GM12878 (cell line): Measurements from ENCODE around the gene PITX1. TPM values are rescaled to one million over a fixed set of nuclear protein-coding genes. Genes with fewer than 3 reads are reported as not detected.

ENCODE experiments used
- ATAC-seq: fragments of 200-7000 bp; cut with Tn5 transposase; 3 replicates; pipeline ENCODE4 v1.9.1; 2020; ENCODE audit warnings: mild to moderate bottlenecking, moderate library complexity
- BruUV-seq: library from RNA; stranded (reverse); fragments of 400-500 nt; replicated peaks from 2 replicates; lab custom pipeline; 2021; lab: Mats Ljungman, UMichigan
- CTCF ChIA-PET: fragments of 300-600 bp; sonication (Branson Sonifier 250); formaldehyde crosslinking; extraction: SDS; loops from one replicate; lab custom pipeline; 2021; ENCODE audit warnings: inconsistent platforms; lab: Yijun Ruan, JAX
- POLR2A ChIA-PET: fragments of 350-600 bp; formaldehyde crosslinking; extraction: SDS; loops from one replicate; lab custom pipeline; 2021; ENCODE audit warnings: inconsistent platforms; lab: Charles Lee
- RAD21 ChIA-PET: fragments of 300-600 bp; sonication (Branson Sonifier 250); formaldehyde crosslinking; loops from one replicate; lab custom pipeline; 2023; ENCODE audit warnings: antibody characterized with exemption; ENCODE audit not compliant: unreplicated experiment; lab: Charles Lee
- SMC1A ChIA-PET: fragments of 300-600 bp; sonication (Branson Sonifier 250); formaldehyde crosslinking; loops from one replicate; lab custom pipeline; 2023; ENCODE audit not compliant: unreplicated experiment, uncharacterized antibody; lab: Charles Lee
- DNase-seq: peaks from one replicate; pipeline ENCODE4 v3.0.0-alpha.2; 2011; ENCODE audit warnings: low read depth, low spot score
- FAIRE-seq: peaks from 3 replicates; lab custom pipeline; 2011; peaks lifted over from hg19 to GRCh38; lab: Jason Lieb, UNC
- H2AFZ ChIP-seq: 2 replicates; pipeline ENCODE4 v1.6.0; 2011; ENCODE audit warnings: low read depth, low read length, control low read depth; ENCODE audit not compliant: control insufficient read depth
- H3K27ac ChIP-seq: 2 replicates; pipeline ENCODE4 v1.5.1; 2011; ENCODE audit warnings: control low read depth; ENCODE audit not compliant: control insufficient read depth, insufficient read depth
- H3K27me3 ChIP-seq, 2 experiments: replicated peaks in 1 of 2; 2 replicates each; pipeline versions ENCODE4 v1.6.0 to v1.6.1; 2011; ENCODE audit warnings: low read length in 1 of 2; ENCODE audit not compliant: control insufficient read depth in 2 of 2, insufficient read depth in 2 of 2
- H3K36me3 ChIP-seq, 2 experiments: 2 replicates each; pipeline ENCODE4 v1.5.1; 2011; ENCODE audit warnings: low read length in 1 of 2; ENCODE audit not compliant: control insufficient read depth in 2 of 2, insufficient read depth in 2 of 2
- H3K4me1 ChIP-seq: 2 replicates; pipeline ENCODE4 v1.6.1; 2011; ENCODE audit warnings: mild to moderate bottlenecking, low read length, moderate library complexity, mixed read lengths; ENCODE audit not compliant: control insufficient read depth, insufficient read depth
- H3K4me2 ChIP-seq: 2 replicates; pipeline ENCODE4 v1.6.0; 2011; ENCODE audit warnings: control low read depth; ENCODE audit not compliant: control insufficient read depth, insufficient read depth
- H3K4me3 ChIP-seq: fragments of 200-600 bp; sonication (generic); 2 replicates; pipeline ENCODE4 v1.5.1; 2016
- H3K79me2 ChIP-seq: 2 replicates; pipeline ENCODE4 v1.6.0; 2011; ENCODE audit warnings: low read length; ENCODE audit not compliant: control insufficient read depth, insufficient read depth
- H3K9ac ChIP-seq: 2 replicates; pipeline ENCODE4 v1.8.0; 2011; ENCODE audit warnings: low read length, control low read depth, mixed read lengths; ENCODE audit not compliant: control insufficient read depth, insufficient read depth
- H3K9me3 ChIP-seq: replicated peaks from 3 replicates; pipeline ENCODE4 v1.5.1; 2011; ENCODE audit warnings: mild to moderate bottlenecking, low read length; ENCODE audit not compliant: control insufficient read depth, insufficient read depth
- H4K20me1 ChIP-seq: 2 replicates; pipeline ENCODE4 v1.6.0; 2011; ENCODE audit not compliant: control insufficient read depth, insufficient read depth
- ATF7 ChIP-seq: fragments of 450-650 bp; IDR thresholded peaks from 2 replicates; pipeline ENCODE4 v1.6.1; 2016; ENCODE audit warnings: low read depth, mild to moderate bottlenecking
- BACH1 ChIP-seq: fragments of 450-650 bp; IDR thresholded peaks from 2 replicates; pipeline ENCODE4 v1.6.1; 2017; ENCODE audit warnings: mild to moderate bottlenecking, borderline replicate concordance
- BCL3 ChIP-seq: IDR thresholded peaks from 2 replicates; pipeline ENCODE4 v1.6.1; 2011; ENCODE audit warnings: borderline replicate concordance, low read depth, mild to moderate bottlenecking, moderate library complexity, low read length; ENCODE audit not compliant: insufficient read depth, poor library complexity, severe bottlenecking
- CEBPZ ChIP-seq: fragments of 150-350 bp; IDR thresholded peaks from 2 replicates; pipeline ENCODE4 v1.6.1; 2016; ENCODE audit warnings: low read depth, low read length
- ETV6 ChIP-seq, 2 experiments: fragments of 450-650 bp in 1 of 2; IDR thresholded peaks in 1 of 2; conservative IDR thresholded peaks in 1 of 2; 2 replicates each; pipeline ENCODE4 v1.6.1; 2014; ENCODE audit warnings: antibody characterized with exemption in 1 of 2, borderline replicate concordance in 1 of 2, low read depth in 1 of 2, mild to moderate bottlenecking in 1 of 2, moderate library complexity in 1 of 2
- HDGF ChIP-seq: fragments of 450-650 bp; IDR thresholded peaks from 2 replicates; pipeline ENCODE4 v1.6.1; 2016; ENCODE audit warnings: antibody characterized with exemption
- RAD51 ChIP-seq: fragments of 450-650 bp; IDR thresholded peaks from 2 replicates; pipeline ENCODE4 v1.6.1; 2016; ENCODE audit warnings: moderate library complexity, mild to moderate bottlenecking, inconsistent platforms
- RELB ChIP-seq: fragments of 450-650 bp; IDR thresholded peaks from 2 replicates; pipeline ENCODE4 v1.6.1; 2017; ENCODE audit warnings: low read depth, mild to moderate bottlenecking, moderate library complexity
- SPI1 ChIP-seq: IDR thresholded peaks from 2 replicates; pipeline ENCODE4 v1.6.1; 2011; ENCODE audit warnings: low read depth, mild to moderate bottlenecking, low read length, moderate library complexity, borderline replicate concordance; ENCODE audit not compliant: insufficient read depth
- SREBF2 ChIP-seq: IDR thresholded peaks from 2 replicates; pipeline ENCODE4 v1.6.1; 2012; ENCODE audit warnings: mild to moderate bottlenecking, low read length
- STAT1 ChIP-seq: fragments of 450-650 bp; conservative IDR thresholded peaks from 2 replicates; pipeline ENCODE4 v1.6.1; 2014; ENCODE audit warnings: antibody characterized with exemption, mild to moderate bottlenecking
- SUPT20H ChIP-seq: IDR thresholded peaks from 2 replicates; pipeline ENCODE4 v1.6.1; 2011; ENCODE audit warnings: low read depth, mild to moderate bottlenecking, low read length, moderate library complexity, borderline replicate concordance; ENCODE audit not compliant: control insufficient read depth
- ZBED1 ChIP-seq: IDR thresholded peaks from 2 replicates; pipeline ENCODE4 v1.6.1; 2016; ENCODE audit warnings: borderline replicate concordance
- ZSCAN29 ChIP-seq: fragments of 450-650 bp; IDR thresholded peaks from 2 replicates; pipeline ENCODE4 v1.6.1; 2017; ENCODE audit warnings: mild to moderate bottlenecking, moderate library complexity
- WGBS: methylation state at CpG from one replicate; pipeline ENCODE4 v1.1.6; 2016; ENCODE audit warnings: low lambda C conversion rate; ENCODE audit not compliant: insufficient replicate concordance, insufficient coverage; ENCODE audit errors: missing lambda C conversion rate; 5-methylcytosine and 5-hydroxymethylcytosine counted together
- in situ Hi-C: fragments of 300-500 bp; cut with MboI; formaldehyde crosslinking; loops from 9 replicates; pipeline ENCODE4 v1.14.3; 2018; ENCODE audit warnings: mixed read lengths
- intact Hi-C: fragments of 100-400 bp; cut with micrococcal nuclease; formaldehyde crosslinking; loops from one replicate; pipeline ENCODE4 v1.14.2; 2022; ENCODE audit not compliant: unreplicated experiment
- polyA plus RNA-seq, 11 experiments: library from polyadenylated mRNA; depleted of rRNA in 4 of 11; unstranded in 6 of 11; stranded (reverse) in 5 of 11; fragments of >200 nt; fragmentation: Nextera tagmentation in 4 of 11; fragmentation: Illumina TruSeq in 1 of 11; extraction: Ambion mirVana in 4 of 11; extraction: Trizol in 1 of 11; gene quantifications; 1 replicate in 1 of 11; 2 replicates in 10 of 11; pipeline versions ENCODE4 v1.2.1 to v1.2.3, GENCODE V29; 2011 to 2016; ENCODE audit warnings: inconsistent platforms in 2 of 11, missing spikeins in 2 of 11, low read depth in 1 of 11
- total RNA-seq, 4 experiments: library from RNA; depleted of rRNA in 3 of 4; stranded (reverse); fragments of >200 nt in 3 of 4; fragmentation: Illumina TruSeq in 1 of 4; extraction: Trizol in 1 of 4; gene quantifications; 2 replicates each; pipeline versions ENCODE4 v1.2.1 to v1.2.3, GENCODE V29; 2013 to 2021

PITX1 gene
- total and polyA plus RNA-seq, 10 of the 15 experiments (the other 5 are each of a cell fraction or from before 2014, with no cell fraction given), result 0.16 to 1.1 (median 0.68) TPM; not detected in 5

GRCh38 chr5:135012951-135013391 lies 21.1 kb downstream of the PITX1 start (continued):
- no peak for TF ChIP-seq BCL3
- no peak for TF ChIP-seq SUPT20H
- no peak for TF ChIP-seq BACH1
- TF ChIP-seq ZBED1, result no peak
- no peak for TF ChIP-seq HDGF
- TF ChIP-seq RELB, result no peak
- TF ChIP-seq SREBF2, result no peak
- no peak for TF ChIP-seq ZSCAN29

GRCh38 chr5:135012033-135012588 lies 21.9 kb downstream of the PITX1 start:
- H4K20me1 ChIP-seq, result no peaks in the 10 kb centered on the region
- no peak overlapping the region for H3K9ac ChIP-seq
- H3K4me2 ChIP-seq, result no peak overlapping the region
- POLR2A ChIA-PET, result no interaction called here
- H3K79me2 ChIP-seq, result no peaks in the 10 kb centered on the region
- H3K36me3 ChIP-seq, result no peaks in the 10 kb centered on the region
- H3K27me3 ChIP-seq, result no peaks in the 10 kb centered on the region
- no peak overlapping the region for H2AFZ ChIP-seq
- no peak overlapping the region for H3K4me3 ChIP-seq
- no peaks in the 10 kb centered on the region for H3K4me1 ChIP-seq
- TF ChIP-seq ETV6 (conservative IDR thresholded peaks at IDR 0.05 in 1 of 2, IDR thresholded peaks at IDR 0.05 in 1 of 2; ENCODE audit: borderline replicate concordance in 1 of 2, low read depth in 1 of 2) (no peak), STAT1 (no peak), SPI1 (no peak), CEBPZ (no peak), RAD51 (no peak), ATF7 (no peak)
- FAIRE-seq (no peak), ATAC-seq (no peak), DNase-seq (no peak)
- H3K27ac ChIP-seq, result no peak overlapping the region
- RAD21 ChIA-PET, result no interaction called here
- in situ Hi-C loops, result no loop called here
- no peaks in the 10 kb centered on the region for H3K9me3 ChIP-seq
- no TSS peak for BruUV-seq
- CTCF ChIA-PET, result no interaction called here
- SMC1A ChIA-PET, result no interaction called here
- intact Hi-C loops, result no loop called here
- 20% methylated on average over 2 of the region's 2 CpGs for WGBS
